ENCODE measurements around the gene CD48. TPM values are rescaled to one million over a fixed set of nuclear protein-coding genes. Genes with fewer than 3 reads are reported as not detected.
A peak's percentile ranks its signal among the peaks of the same experiment; 100 is the strongest.

Gene CD48
- total RNA-seq, 1 donor from 2014 or later: not detected

DNA sequence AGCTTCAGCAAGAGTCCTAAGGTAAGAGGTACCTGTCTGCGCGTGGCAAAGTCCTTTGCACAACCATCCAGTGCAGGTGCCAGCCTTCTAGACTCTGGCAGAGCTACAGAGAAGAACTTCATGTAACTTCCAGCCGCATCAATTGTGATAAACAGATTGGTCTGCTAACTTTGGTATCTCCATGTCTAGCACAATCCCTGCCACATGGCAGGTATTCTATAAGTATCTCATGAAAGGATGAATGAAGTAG, 29.8 kb downstream of the CD48 start:
- peaks cover 4% of the 10 kb centered on the region for H3K9me3 Mint-ChIP-seq (ENCODE audit: unreplicated experiment)
- TF ChIP-seq, protein P1, sequence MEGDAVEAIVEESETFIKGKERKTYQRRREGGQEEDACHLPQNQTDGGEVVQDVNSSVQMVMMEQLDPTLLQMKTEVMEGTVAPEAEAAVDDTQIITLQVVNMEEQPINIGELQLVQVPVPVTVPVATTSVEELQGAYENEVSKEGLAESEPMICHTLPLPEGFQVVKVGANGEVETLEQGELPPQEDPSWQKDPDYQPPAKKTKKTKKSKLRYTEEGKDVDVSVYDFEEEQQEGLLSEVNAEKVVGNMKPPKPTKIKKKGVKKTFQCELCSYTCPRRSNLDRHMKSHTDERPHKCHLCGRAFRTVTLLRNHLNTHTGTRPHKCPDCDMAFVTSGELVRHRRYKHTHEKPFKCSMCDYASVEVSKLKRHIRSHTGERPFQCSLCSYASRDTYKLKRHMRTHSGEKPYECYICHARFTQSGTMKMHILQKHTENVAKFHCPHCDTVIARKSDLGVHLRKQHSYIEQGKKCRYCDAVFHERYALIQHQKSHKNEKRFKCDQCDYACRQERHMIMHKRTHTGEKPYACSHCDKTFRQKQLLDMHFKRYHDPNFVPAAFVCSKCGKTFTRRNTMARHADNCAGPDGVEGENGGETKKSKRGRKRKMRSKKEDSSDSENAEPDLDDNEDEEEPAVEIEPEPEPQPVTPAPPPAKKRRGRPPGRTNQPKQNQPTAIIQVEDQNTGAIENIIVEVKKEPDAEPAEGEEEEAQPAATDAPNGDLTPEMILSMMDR (IDR thresholded peaks at IDR 0.05; ENCODE audit: partially characterized antibody, unreplicated experiment): no peak
- H3K36me3 Mint-ChIP-seq (ENCODE audit: unreplicated experiment): no peaks in the 10 kb centered on the region
- no peak overlapping the region for H3K4me3 Mint-ChIP-seq (ENCODE audit: unreplicated experiment)
- H3K27me3 Mint-ChIP-seq (ENCODE audit: unreplicated experiment): peaks cover 3% of the 10 kb centered on the region
- no peak overlapping the region for H3K27ac Mint-ChIP-seq (ENCODE audit: unreplicated experiment)
- peaks cover 3% of the 10 kb centered on the region for H3K4me1 Mint-ChIP-seq (ENCODE audit: low read depth, unreplicated experiment)
- no peak for DNase-seq

DNA sequence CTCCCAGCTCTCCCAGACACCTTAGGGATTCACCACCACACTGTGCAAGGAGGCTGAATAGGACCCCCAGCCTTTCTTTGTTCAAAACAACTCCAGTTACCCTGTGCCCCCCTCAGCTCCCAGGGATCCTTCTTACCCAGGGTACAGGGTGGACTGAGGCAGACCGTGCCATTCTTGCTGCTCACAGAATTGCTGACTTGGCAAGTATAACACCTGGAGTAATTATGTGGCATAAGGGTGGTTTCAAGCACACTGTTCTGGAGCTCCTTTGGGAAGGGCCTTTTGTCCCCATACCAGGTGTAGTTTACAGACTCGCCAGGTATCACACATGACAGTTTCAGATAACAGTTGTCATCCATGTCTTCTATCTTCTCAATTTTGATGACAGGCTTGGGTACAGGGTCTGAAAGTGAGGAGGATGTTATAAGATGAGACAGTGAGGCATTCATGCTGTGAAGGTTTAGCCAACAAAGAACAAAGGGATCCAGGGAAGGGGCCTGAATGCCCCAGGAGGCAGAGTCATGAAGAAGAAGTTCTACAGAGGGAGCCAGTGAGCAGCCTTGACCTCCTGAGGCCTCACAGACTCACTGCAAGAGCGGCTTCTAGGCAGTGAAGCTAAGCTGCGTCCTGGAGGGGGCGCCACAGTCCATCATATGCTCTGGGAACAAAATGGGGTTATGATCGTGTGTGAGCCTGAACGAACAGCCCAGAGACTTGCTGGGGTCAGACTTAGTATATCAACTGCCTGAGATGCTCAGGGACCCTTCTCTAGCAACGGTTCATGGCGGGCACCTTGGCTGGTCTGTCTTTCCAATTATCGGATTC, 30.3 kb downstream of the CD48 start:
- peaks cover 3% of the 10 kb centered on the region for H3K4me1 Mint-ChIP-seq (ENCODE audit: low read depth, unreplicated experiment)
- H3K36me3 Mint-ChIP-seq (ENCODE audit: unreplicated experiment): no peaks in the 10 kb centered on the region
- peak; percentile 87 for DNase-seq
- peak overlapping the region; percentile 79 for H3K27ac Mint-ChIP-seq (ENCODE audit: unreplicated experiment)
- peaks cover 3% of the 10 kb centered on the region for H3K27me3 Mint-ChIP-seq (ENCODE audit: unreplicated experiment)
- no peak overlapping the region for H3K4me3 Mint-ChIP-seq (ENCODE audit: unreplicated experiment)
- TF ChIP-seq, protein P1 (IDR thresholded peaks at IDR 0.05; ENCODE audit: partially characterized antibody, unreplicated experiment): peak; percentile 76
- H3K9me3 Mint-ChIP-seq (ENCODE audit: unreplicated experiment): peaks cover 4% of the 10 kb centered on the region

- no peak for DNase-seq
- Mint-ChIP-seq H3K9me3 (ENCODE audit: unreplicated experiment) (peaks cover 4% of the 10 kb centered on the region), H3K27ac (ENCODE audit: unreplicated experiment) (no peak overlapping the region), H3K36me3 (ENCODE audit: unreplicated experiment) (no peaks in the 10 kb centered on the region), H3K27me3 (ENCODE audit: unreplicated experiment) (peaks cover 3% of the 10 kb centered on the region), H3K4me1 (ENCODE audit: low read depth, unreplicated experiment) (peaks cover 3% of the 10 kb centered on the region), H3K4me3 (ENCODE audit: unreplicated experiment) (no peak overlapping the region)
- TF ChIP-seq, protein P1 (IDR thresholded peaks at IDR 0.05; ENCODE audit: partially characterized antibody, unreplicated experiment): no peak
Observed at GRCh38 chr1:160680399-160680798, 31.2 kb downstream of the CD48 start.

- H3K4me3 Mint-ChIP-seq (ENCODE audit: unreplicated experiment): no peak overlapping the region
- peak overlapping the region; percentile 45 for H3K27ac Mint-ChIP-seq (ENCODE audit: unreplicated experiment)
- H3K9me3 Mint-ChIP-seq (ENCODE audit: unreplicated experiment): peaks cover 4% of the 10 kb centered on the region
- no peak for DNase-seq
- peaks cover 3% of the 10 kb centered on the region for H3K4me1 Mint-ChIP-seq (ENCODE audit: low read depth, unreplicated experiment)
- peaks cover 3% of the 10 kb centered on the region for H3K27me3 Mint-ChIP-seq (ENCODE audit: unreplicated experiment)
- TF ChIP-seq, protein P1 (IDR thresholded peaks at IDR 0.05; ENCODE audit: partially characterized antibody, unreplicated experiment): no peak
- H3K36me3 Mint-ChIP-seq (ENCODE audit: unreplicated experiment): no peaks in the 10 kb centered on the region
Observed at GRCh38 chr1:160679893-160680292, 31.7 kb downstream of the CD48 start.

- TF ChIP-seq, protein P1 (IDR thresholded peaks at IDR 0.05; ENCODE audit: partially characterized antibody, unreplicated experiment): no peak
- no peak overlapping the region for H3K27ac Mint-ChIP-seq (ENCODE audit: unreplicated experiment)
- peaks cover 4% of the 10 kb centered on the region for H3K9me3 Mint-ChIP-seq (ENCODE audit: unreplicated experiment)
- no peak overlapping the region for H3K4me3 Mint-ChIP-seq (ENCODE audit: unreplicated experiment)
- H3K27me3 Mint-ChIP-seq (ENCODE audit: unreplicated experiment): peaks cover 3% of the 10 kb centered on the region
- peaks cover 3% of the 10 kb centered on the region for H3K4me1 Mint-ChIP-seq (ENCODE audit: low read depth, unreplicated experiment)
- H3K36me3 Mint-ChIP-seq (ENCODE audit: unreplicated experiment): no peaks in the 10 kb centered on the region
- no peak for DNase-seq
Observed at GRCh38 chr1:160676869-160677597, 34.6 kb downstream of the CD48 start.

Data from glutamatergic neuron (in vitro differentiated cells).